ENCODE results near the gene CYP4F12. TPM values are rescaled to one million over a fixed set of nuclear protein-coding genes. Genes with fewer than 3 reads are reported as not detected.
"Not testable (repeated sequence)": the region's sequence is repeated elsewhere in the genome, so short reads cannot be mapped to it uniquely, and the experiment has no call there.

Gene CYP4F12
- total RNA-seq, 4 donors from 2014 or later, result 0.71 to 2.8 (median 1.3) TPM

- H3K27me3 ChIP-seq, result no peaks in the 10 kb centered on the region
- H3K4me1 ChIP-seq, result no peaks in the 10 kb centered on the region
- no peak for TF ChIP-seq POLR2A (IDR thresholded peaks at IDR 0.05)
- TF ChIP-seq CTCF (IDR thresholded peaks at IDR 0.05 in 4 of 5, conservative IDR thresholded peaks at IDR 0.05 in 1 of 5), result no peak
- in situ Hi-C loops (cut with MboI; ENCODE audit: low sequenced_read_pairs in 4 of 4), result no loop called here
- no peaks in the 10 kb centered on the region for H3K36me3 ChIP-seq
- no peaks in the 10 kb centered on the region for H3K9me3 ChIP-seq
- peak overlapping the region in 2 of 4 donors; percentile 25 to 43 for H3K27ac ChIP-seq
- ATAC-seq, result no peak
- H3K4me3 ChIP-seq, result peak overlapping the region in 1 of 4 donors; percentile 20
- no peak for DNase-seq
- intact Hi-C loops (cut with DNase I; ENCODE audit: low total_unique reads), result no loop called here
These were observed 328 bp downstream of the CYP4F12 start for GRCh38 chr19:15673176-15673654.

- H3K4me1 ChIP-seq, result no peaks in the 10 kb centered on the region
- intact Hi-C loops (cut with DNase I; ENCODE audit: low total_unique reads), result no loop called here
- in situ Hi-C loops (cut with MboI; ENCODE audit: low sequenced_read_pairs in 4 of 4), result no loop called here
- no peaks in the 10 kb centered on the region for H3K27me3 ChIP-seq
- DNase-seq (no peak), ATAC-seq (no peak)
- no peak overlapping the region for H3K4me3 ChIP-seq
- H3K36me3 ChIP-seq, result no peaks in the 10 kb centered on the region
- no peak overlapping the region for H3K27ac ChIP-seq
- no peak for TF ChIP-seq CTCF (IDR thresholded peaks at IDR 0.05 in 4 of 5, conservative IDR thresholded peaks at IDR 0.05 in 1 of 5)
- TF ChIP-seq POLR2A (IDR thresholded peaks at IDR 0.05), result no peak
- H3K9me3 ChIP-seq, result no peaks in the 10 kb centered on the region
These were observed 2.7 kb downstream of the CYP4F12 start for GRCh38 chr19:15675560-15675959.

- Histone ChIP-seq H3K4me1 (no peaks in the 10 kb centered on the region), H3K4me3 (no peak overlapping the region), H3K27ac (no peak overlapping the region), H3K27me3 (no peaks in the 10 kb centered on the region), H3K9me3 (no peaks in the 10 kb centered on the region), H3K36me3 (no peaks in the 10 kb centered on the region)
- in situ Hi-C loops (cut with MboI; ENCODE audit: low sequenced_read_pairs in 4 of 4) (no loop called here), intact Hi-C loops (cut with DNase I; ENCODE audit: low total_unique reads) (no loop called here)
- no peak for ATAC-seq
- DNase-seq, result no peak
- no peak for TF ChIP-seq CTCF (IDR thresholded peaks at IDR 0.05 in 4 of 5, conservative IDR thresholded peaks at IDR 0.05 in 1 of 5)
- no peak for TF ChIP-seq POLR2A (IDR thresholded peaks at IDR 0.05)
These were observed 6.2 kb downstream of the CYP4F12 start for GRCh38 chr19:15679089-15679488.

- H3K36me3 ChIP-seq; H3K27ac ChIP-seq; ATAC-seq; H3K4me3 ChIP-seq; H3K27me3 ChIP-seq; intact Hi-C loops (cut with DNase I; ENCODE audit: low total_unique reads); in situ Hi-C loops (cut with MboI; ENCODE audit: low sequenced_read_pairs in 4 of 4); H3K4me1 ChIP-seq; H3K9me3 ChIP-seq; DNase-seq: not testable (repeated sequence)
These were observed 7.0 kb downstream of the CYP4F12 start for GRCh38 chr19:15679865-15680264.

- H3K36me3 ChIP-seq, result no peaks in the 10 kb centered on the region
- TF ChIP-seq POLR2A (IDR thresholded peaks at IDR 0.05), result no peak
- no peak for TF ChIP-seq CTCF (IDR thresholded peaks at IDR 0.05 in 4 of 5, conservative IDR thresholded peaks at IDR 0.05 in 1 of 5)
- H3K4me3 ChIP-seq, result no peak overlapping the region
- H3K9me3 ChIP-seq, result no peaks in the 10 kb centered on the region
- H3K27me3 ChIP-seq, result no peaks in the 10 kb centered on the region
- no peaks in the 10 kb centered on the region for H3K4me1 ChIP-seq
- intact Hi-C loops (cut with DNase I; ENCODE audit: low total_unique reads) (no loop called here), in situ Hi-C loops (cut with MboI; ENCODE audit: low sequenced_read_pairs in 4 of 4) (no loop called here)
- ATAC-seq (no peak), DNase-seq (no peak)
- no peak overlapping the region for H3K27ac ChIP-seq
These were observed 7.8 kb downstream of the CYP4F12 start for GRCh38 chr19:15680478-15681322.

All from gastrocnemius medialis (tissue), 4 donors.